ENCODE measurements around the gene DCLRE1A. TPM values are rescaled to one million over a fixed set of nuclear protein-coding genes. Genes with fewer than 3 reads are reported as not detected.
A peak's percentile ranks its signal among the peaks of the same experiment; 100 is the strongest.

The DCLRE1A gene
- total and polyA plus RNA-seq, 2 of the 13 experiments (the other 11 are each of a cell fraction or from before 2014, with no cell fraction given), result 6.2 to 19.6 TPM

GRCh38 chr10:113854761-113855588 lies 1.1 kb upstream of the DCLRE1A start (continued):
- TF ChIP-seq, protein P1, sequence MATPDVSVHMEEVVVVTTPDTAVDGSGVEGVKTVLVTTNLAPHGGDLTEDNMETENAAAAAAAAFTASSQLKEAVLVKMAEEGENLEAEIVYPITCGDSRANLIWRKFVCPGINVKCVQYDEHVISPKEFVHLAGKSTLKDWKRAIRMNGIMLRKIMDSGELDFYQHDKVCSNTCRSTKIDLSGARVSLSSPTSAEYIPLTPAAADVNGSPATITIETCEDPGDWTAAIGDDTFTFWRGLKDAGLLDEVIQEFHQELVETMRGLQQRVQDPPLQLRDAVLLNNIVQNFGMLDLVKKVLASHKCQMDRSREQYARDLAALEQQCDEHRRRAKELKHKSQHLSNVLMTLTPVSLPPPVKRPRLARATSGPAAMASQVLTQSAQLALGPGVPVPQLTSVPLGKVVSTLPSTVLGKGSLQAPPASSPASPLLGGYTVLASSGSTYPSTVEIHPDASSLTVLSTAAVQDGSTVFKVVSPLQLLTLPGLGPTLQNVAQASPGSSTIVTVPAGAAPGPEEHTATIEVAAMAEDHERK (CRISPR knock-in tag; IDR thresholded peaks at IDR 0.05; ENCODE audit: low read depth), result no peak; the same call in 1 of the 2 replicates
- no peak for TF ChIP-seq BHLHE40 (IDR thresholded peaks at IDR 0.05; ENCODE audit: low read length)
- no peak for TF ChIP-seq NFATC3 (CRISPR knock-in tag; IDR thresholded peaks at IDR 0.05)
- TF ChIP-seq THAP7 (CRISPR knock-in tag; IDR thresholded peaks at IDR 0.05), result 0 out of 2 replicates have a peak, but pooled peaks have one; percentile 62
- TF ChIP-seq, protein P2, sequence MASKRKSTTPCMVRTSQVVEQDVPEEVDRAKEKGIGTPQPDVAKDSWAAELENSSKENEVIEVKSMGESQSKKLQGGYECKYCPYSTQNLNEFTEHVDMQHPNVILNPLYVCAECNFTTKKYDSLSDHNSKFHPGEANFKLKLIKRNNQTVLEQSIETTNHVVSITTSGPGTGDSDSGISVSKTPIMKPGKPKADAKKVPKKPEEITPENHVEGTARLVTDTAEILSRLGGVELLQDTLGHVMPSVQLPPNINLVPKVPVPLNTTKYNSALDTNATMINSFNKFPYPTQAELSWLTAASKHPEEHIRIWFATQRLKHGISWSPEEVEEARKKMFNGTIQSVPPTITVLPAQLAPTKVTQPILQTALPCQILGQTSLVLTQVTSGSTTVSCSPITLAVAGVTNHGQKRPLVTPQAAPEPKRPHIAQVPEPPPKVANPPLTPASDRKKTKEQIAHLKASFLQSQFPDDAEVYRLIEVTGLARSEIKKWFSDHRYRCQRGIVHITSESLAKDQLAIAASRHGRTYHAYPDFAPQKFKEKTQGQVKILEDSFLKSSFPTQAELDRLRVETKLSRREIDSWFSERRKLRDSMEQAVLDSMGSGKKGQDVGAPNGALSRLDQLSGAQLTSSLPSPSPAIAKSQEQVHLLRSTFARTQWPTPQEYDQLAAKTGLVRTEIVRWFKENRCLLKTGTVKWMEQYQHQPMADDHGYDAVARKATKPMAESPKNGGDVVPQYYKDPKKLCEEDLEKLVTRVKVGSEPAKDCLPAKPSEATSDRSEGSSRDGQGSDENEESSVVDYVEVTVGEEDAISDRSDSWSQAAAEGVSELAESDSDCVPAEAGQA (IDR thresholded peaks at IDR 0.05; ENCODE audit: low read depth), result no peak
- TF ChIP-seq, protein P2 (CRISPR knock-in tag; IDR thresholded peaks at IDR 0.05; ENCODE audit: borderline replicate concordance), result 0 out of 2 replicates have a peak, but pooled peaks have one; percentile 53
- no peak for TF ChIP-seq ZNF329 (CRISPR knock-in tag; IDR thresholded peaks at IDR 0.05; ENCODE audit: low read depth)
- TF ChIP-seq IRX3 (CRISPR knock-in tag; IDR thresholded peaks at IDR 0.05; ENCODE audit: borderline replicate concordance, low read depth), result no peak
- TF ChIP-seq ZBTB44 (CRISPR knock-in tag; IDR thresholded peaks at IDR 0.05), result no peak
- peak; percentile 25 for TF ChIP-seq ZNF605 (CRISPR knock-in tag; IDR thresholded peaks at IDR 0.05)
- TF ChIP-seq MIER3 (CRISPR knock-in tag; IDR thresholded peaks at IDR 0.05; ENCODE audit: borderline replicate concordance), result no peak
- TF ChIP-seq ZNF383 (CRISPR knock-in tag; IDR thresholded peaks at IDR 0.05; ENCODE audit: borderline replicate concordance), result no peak
- peak; percentile 54 to 74; a peak in 3 of 4 replicates for TF ChIP-seq POLR2A (IDR thresholded peaks at IDR 0.05; ENCODE audit: insufficient read depth in 1 of 2, low read depth in 2 of 2, low read length in 2 of 2)
- 0 out of 2 replicates have a peak, but pooled peaks have one; percentile 59 for TF ChIP-seq ZNF703 (CRISPR knock-in tag; IDR thresholded peaks at IDR 0.05; ENCODE audit: borderline replicate concordance)
- TF ChIP-seq ZNF354B (CRISPR knock-in tag; IDR thresholded peaks at IDR 0.05), result 0 out of 2 replicates have a peak, but pooled peaks have one; percentile 7
- TF ChIP-seq, protein P3, sequence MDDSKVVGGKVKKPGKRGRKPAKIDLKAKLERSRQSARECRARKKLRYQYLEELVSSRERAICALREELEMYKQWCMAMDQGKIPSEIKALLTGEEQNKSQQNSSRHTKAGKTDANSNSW (CRISPR knock-in tag; IDR thresholded peaks at IDR 0.05; ENCODE audit: borderline replicate concordance), result no peak
- no peak for TF ChIP-seq ZFP90 (CRISPR knock-in tag; IDR thresholded peaks at IDR 0.05; ENCODE audit: borderline replicate concordance)
